Measurements from ENCODE around the gene APBB2. TPM values are rescaled to one million over a fixed set of nuclear protein-coding genes. Genes with fewer than 3 reads are reported as not detected.

Gene APBB2
- total RNA-seq, 1 experiment from 2014 or later: 49.0 TPM

GRCh38 chr4:40769266-40769665 lies 445.1 kb downstream of the APBB2 start:
- ATAC-seq (no peak), DNase-seq (ENCODE audit: low spot score) (no peak)
- POLR2A ChIA-PET: no interaction called here
- CTCF ChIA-PET: no interaction called here
- H3K9me3 Mint-ChIP-seq: no peaks in the 10 kb centered on the region
- peaks cover 26% of the 10 kb centered on the region for H3K36me3 Mint-ChIP-seq
- no peaks in the 10 kb centered on the region for H3K27me3 Mint-ChIP-seq (ENCODE audit: low read depth)
- TF ChIP-seq ZNF121 (CRISPR knock-in tag; IDR thresholded peaks at IDR 0.05) (no peak), CREB1 (CRISPR knock-in tag; IDR thresholded peaks at IDR 0.05) (no peak), USF1 (CRISPR knock-in tag; IDR thresholded peaks at IDR 0.05) (no peak), E2F1 (CRISPR knock-in tag; IDR thresholded peaks at IDR 0.05) (no peak)
- TF ChIP-seq, protein P1, sequence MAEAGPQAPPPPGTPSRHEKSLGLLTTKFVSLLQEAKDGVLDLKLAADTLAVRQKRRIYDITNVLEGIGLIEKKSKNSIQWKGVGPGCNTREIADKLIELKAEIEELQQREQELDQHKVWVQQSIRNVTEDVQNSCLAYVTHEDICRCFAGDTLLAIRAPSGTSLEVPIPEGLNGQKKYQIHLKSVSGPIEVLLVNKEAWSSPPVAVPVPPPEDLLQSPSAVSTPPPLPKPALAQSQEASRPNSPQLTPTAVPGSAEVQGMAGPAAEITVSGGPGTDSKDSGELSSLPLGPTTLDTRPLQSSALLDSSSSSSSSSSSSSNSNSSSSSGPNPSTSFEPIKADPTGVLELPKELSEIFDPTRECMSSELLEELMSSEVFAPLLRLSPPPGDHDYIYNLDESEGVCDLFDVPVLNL (CRISPR knock-in tag; IDR thresholded peaks at IDR 0.05; ENCODE audit: borderline replicate concordance, low read depth): no peak
- TF ChIP-seq, protein P2, sequence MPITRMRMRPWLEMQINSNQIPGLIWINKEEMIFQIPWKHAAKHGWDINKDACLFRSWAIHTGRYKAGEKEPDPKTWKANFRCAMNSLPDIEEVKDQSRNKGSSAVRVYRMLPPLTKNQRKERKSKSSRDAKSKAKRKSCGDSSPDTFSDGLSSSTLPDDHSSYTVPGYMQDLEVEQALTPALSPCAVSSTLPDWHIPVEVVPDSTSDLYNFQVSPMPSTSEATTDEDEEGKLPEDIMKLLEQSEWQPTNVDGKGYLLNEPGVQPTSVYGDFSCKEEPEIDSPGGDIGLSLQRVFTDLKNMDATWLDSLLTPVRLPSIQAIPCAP (CRISPR knock-in tag; IDR thresholded peaks at IDR 0.05): no peak
- H3K4me3 Mint-ChIP-seq: no peak overlapping the region
- peaks cover 4% of the 10 kb centered on the region for H3K4me1 Mint-ChIP-seq
- no peak overlapping the region for H3K27ac Mint-ChIP-seq

- TF ChIP-seq E2F5 (CRISPR knock-in tag; IDR thresholded peaks at IDR 0.05) (no peak), CTCF (IDR thresholded peaks at IDR 0.05) (no peak), ZNF423 (CRISPR knock-in tag; IDR thresholded peaks at IDR 0.05) (no peak), ATF1 (CRISPR knock-in tag; IDR thresholded peaks at IDR 0.05) (no peak), MYBL2 (CRISPR knock-in tag; IDR thresholded peaks at IDR 0.05) (no peak)
- TF ChIP-seq, protein P3, sequence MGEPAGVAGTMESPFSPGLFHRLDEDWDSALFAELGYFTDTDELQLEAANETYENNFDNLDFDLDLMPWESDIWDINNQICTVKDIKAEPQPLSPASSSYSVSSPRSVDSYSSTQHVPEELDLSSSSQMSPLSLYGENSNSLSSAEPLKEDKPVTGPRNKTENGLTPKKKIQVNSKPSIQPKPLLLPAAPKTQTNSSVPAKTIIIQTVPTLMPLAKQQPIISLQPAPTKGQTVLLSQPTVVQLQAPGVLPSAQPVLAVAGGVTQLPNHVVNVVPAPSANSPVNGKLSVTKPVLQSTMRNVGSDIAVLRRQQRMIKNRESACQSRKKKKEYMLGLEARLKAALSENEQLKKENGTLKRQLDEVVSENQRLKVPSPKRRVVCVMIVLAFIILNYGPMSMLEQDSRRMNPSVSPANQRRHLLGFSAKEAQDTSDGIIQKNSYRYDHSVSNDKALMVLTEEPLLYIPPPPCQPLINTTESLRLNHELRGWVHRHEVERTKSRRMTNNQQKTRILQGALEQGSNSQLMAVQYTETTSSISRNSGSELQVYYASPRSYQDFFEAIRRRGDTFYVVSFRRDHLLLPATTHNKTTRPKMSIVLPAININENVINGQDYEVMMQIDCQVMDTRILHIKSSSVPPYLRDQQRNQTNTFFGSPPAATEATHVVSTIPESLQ (CRISPR knock-in tag; IDR thresholded peaks at IDR 0.05): no peak
- TF ChIP-seq, protein P4, sequence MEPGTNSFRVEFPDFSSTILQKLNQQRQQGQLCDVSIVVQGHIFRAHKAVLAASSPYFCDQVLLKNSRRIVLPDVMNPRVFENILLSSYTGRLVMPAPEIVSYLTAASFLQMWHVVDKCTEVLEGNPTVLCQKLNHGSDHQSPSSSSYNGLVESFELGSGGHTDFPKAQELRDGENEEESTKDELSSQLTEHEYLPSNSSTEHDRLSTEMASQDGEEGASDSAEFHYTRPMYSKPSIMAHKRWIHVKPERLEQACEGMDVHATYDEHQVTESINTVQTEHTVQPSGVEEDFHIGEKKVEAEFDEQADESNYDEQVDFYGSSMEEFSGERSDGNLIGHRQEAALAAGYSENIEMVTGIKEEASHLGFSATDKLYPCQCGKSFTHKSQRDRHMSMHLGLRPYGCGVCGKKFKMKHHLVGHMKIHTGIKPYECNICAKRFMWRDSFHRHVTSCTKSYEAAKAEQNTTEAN (CRISPR knock-in tag; IDR thresholded peaks at IDR 0.05): no peak
- TF ChIP-seq, protein P5, sequence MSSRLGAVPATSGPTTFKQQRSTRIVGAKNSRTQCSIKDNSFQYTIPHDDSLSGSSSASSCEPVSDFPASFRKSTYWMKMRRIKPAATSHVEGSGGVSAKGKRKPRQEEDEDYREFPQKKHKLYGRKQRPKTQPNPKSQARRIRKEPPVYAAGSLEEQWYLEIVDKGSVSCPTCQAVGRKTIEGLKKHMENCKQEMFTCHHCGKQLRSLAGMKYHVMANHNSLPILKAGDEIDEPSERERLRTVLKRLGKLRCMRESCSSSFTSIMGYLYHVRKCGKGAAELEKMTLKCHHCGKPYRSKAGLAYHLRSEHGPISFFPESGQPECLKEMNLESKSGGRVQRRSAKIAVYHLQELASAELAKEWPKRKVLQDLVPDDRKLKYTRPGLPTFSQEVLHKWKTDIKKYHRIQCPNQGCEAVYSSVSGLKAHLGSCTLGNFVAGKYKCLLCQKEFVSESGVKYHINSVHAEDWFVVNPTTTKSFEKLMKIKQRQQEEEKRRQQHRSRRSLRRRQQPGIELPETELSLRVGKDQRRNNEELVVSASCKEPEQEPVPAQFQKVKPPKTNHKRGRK (CRISPR knock-in tag; IDR thresholded peaks at IDR 0.05; ENCODE audit: borderline replicate concordance): no peak
- no peak for DNase-seq (ENCODE audit: low spot score)
- no peaks in the 10 kb centered on the region for H3K27me3 Mint-ChIP-seq (ENCODE audit: low read depth)
- H3K27ac Mint-ChIP-seq: no peak overlapping the region
- peaks cover 33% of the 10 kb centered on the region for H3K36me3 Mint-ChIP-seq
- peaks cover 1% of the 10 kb centered on the region; the same call in 1 of the 2 replicates for H3K4me1 Mint-ChIP-seq
- no peak for ATAC-seq
- ChIA-PET CTCF (no interaction called here), POLR2A (no interaction called here)
- H3K9me3 Mint-ChIP-seq: no peaks in the 10 kb centered on the region
- H3K4me3 Mint-ChIP-seq: no peak overlapping the region
Observed at GRCh38 chr4:40763228-40763716, 451.1 kb downstream of the APBB2 start.
